ENCODE measurements around the gene CMTM6.
"Not testable (repeated sequence)": the region's sequence is repeated elsewhere in the genome, so short reads cannot be mapped to it uniquely, and the experiment has no call there.

Gene CMTM6

DNA sequence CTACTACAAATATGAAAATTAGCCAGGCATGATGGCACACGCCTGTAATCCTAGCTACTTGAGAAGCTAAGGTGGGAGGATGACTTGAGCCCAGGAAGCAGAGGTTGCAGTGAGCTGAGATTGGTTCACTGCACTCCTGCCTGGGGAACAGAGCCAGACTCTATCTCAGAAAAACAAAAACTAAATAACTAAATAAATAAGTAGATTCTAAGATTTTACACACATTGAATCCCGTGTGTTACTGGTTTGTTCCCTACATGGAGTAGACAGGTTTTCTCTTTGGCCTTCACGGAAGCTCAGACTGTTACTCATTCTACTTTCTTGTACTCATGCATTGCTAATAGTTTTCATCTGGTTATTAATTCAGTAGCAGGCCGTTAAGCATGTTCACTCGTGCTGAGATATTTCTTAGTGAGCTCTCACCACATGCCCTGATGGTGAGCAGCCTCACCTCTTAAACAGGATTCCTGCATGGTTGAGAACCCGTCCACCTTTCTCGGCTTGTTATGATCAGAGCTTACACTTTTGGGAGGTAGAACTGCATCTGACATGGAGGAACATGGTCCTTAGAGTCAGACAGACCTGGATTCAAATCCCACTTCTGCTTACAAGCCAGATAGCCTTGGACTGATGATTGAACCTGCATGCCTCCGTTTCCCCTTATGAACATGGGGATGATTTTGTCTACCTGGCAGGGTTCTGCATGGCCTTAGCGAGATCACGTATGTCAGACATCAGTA, 61.9 kb downstream of the CMTM6 start:
- DNase-seq: no peak

DNA sequence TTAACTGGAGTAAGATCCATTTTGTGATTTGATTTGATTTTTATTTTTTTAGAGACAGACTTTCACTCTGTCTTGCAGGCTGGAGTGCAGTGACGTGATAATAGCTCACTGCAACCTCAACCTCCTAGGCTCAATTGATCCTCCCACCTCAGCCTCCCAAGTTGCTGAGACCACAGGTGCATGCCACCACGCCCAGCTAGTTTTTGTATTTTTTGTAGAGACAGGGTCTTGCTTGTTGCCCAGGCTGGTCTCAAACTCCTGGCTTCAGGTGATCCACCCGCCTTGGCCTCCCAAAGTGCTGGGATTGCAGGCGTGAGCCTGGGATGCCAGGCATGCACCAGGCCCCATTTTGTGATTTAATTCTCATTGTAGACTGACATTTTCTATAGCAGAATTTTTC, 63.2 kb downstream of the CMTM6 start:
- DNase-seq: not testable (repeated sequence)

DNA sequence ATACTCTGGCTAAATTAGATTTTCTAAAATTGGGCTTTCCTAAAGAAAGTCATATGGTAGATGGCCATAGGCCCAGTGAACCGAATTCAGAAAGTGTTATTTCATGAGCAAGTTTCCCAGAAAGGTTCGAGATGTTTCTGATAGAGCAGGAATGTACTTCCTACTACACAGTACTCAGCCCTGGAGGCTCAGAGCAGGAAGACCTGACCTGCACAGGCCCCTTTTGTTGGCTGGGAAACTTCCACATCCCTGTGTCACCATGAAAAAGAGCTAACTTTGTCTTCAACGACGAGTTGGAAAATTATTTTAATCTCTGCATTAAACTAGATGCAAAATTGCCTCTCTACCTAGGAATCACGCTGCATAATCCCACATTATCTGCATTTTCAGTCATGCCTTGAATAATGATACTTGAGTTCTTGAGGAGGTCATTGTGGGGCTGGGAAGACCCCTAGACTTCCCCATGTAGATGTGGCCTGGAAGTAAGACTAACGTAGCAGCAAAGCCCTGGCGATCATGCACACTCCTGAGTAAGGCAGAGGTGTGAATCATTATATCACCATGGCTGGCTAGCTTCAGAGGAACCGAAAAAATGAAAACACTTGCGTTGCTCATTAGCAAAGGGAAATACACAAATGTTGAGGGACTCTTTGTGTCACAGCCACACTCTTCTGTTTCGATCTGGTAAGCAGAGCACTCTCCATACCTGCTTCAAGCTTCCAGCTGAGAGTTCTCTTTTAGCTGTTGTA, 63.9 kb downstream of the CMTM6 start:
- no peak for DNase-seq

DNA sequence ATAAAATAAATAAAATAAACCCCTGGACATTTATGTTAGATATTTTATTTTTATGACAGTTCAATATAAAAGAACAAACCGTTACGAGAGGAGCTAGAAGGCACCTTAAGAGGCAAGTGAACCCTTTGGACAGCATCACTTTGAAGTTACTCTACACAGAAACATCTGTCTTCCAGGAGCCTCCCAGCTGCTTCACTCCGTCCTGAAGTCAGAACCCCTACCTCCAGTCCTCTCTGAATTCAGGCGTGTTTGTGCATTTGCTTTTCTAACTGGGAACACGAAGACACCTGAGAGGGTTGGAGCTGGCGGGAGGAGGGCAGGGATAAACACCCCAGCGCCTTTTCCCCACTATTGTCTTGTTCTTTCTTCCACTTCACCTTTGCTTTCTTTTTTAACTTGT, 64.8 kb downstream of the CMTM6 start:
- no peak for DNase-seq

DNA sequence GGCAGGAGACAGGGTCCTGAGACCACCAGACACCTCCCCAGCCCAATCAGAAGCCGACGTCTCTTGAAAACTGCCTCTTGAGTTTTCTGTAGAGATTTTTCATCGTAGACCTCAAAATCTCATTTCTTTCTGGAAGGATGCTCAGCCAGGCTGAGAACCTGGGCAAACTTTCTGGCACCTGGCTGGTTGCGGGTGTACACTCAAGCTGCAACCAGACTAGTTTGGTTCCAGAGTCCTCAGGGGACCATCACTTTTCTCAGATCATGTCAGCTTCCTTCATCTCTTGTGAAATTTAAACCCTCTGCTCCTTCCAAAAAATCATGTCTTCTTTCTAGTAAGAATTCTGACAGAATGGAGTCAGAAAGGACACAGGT, 65.8 kb downstream of the CMTM6 start:
- DNase-seq: no peak

DNA sequence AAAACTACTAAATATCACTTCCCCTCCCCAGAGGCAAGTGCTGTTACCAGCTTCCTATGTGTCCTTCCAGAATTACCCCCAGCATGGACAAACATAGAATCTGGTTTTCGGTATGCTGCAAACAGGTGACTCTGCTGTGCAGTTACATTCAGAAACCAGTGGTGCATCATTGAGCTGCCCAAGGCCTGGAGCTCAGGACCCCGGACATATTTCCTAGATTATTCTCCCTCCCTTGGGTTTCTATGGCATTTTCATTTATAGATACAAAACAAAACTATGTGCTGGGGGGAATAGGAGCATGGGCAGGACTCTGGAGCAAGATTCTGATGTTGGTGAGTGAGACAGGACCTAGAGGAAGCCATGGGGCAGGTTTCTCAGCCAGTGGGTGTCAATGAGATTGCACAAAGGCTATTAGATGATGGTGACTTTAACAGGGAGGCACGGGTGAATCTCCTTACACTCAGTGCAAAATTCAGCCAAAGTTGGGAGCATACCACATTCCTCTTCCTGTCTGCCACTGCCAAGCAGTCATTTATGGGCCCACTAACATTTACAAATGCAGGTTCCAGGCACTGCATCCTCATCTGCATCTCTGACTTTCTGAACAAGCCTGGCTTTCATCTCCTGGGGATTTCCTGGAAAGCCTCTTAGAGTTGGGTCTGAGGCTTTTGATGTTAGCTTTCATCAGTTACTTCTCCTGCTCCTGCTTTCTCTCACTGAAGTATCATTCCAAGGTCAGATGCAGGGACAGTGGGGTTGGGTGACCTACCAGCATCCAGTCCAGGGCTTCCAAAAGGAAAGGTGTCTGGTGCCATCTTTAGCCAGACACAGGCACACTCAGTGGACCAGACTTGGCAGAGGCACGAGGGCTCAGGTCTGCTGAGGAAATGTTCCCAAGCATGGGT, 66.5 kb downstream of the CMTM6 start:
- DNase-seq: no peak

DNA sequence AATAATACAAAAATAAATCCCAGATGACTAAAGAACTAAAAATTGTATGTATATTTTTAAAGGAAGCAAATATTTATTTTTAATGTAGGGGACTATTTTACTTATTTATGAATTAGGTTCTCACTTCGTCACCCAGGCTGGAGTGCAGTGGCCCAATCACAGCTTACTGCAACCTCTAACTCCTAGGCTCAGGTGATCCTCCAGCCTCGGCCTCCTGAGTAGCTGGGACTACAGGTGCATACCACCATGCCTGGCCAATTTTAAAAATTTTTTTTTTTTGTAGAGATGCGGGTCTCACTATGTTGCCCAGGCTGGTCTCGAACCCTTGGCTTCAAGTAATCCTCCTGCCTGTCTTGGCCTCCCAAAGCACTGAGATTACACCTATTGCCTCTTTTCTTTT, 68.4 kb downstream of the CMTM6 start:
- no peak for DNase-seq

DNA sequence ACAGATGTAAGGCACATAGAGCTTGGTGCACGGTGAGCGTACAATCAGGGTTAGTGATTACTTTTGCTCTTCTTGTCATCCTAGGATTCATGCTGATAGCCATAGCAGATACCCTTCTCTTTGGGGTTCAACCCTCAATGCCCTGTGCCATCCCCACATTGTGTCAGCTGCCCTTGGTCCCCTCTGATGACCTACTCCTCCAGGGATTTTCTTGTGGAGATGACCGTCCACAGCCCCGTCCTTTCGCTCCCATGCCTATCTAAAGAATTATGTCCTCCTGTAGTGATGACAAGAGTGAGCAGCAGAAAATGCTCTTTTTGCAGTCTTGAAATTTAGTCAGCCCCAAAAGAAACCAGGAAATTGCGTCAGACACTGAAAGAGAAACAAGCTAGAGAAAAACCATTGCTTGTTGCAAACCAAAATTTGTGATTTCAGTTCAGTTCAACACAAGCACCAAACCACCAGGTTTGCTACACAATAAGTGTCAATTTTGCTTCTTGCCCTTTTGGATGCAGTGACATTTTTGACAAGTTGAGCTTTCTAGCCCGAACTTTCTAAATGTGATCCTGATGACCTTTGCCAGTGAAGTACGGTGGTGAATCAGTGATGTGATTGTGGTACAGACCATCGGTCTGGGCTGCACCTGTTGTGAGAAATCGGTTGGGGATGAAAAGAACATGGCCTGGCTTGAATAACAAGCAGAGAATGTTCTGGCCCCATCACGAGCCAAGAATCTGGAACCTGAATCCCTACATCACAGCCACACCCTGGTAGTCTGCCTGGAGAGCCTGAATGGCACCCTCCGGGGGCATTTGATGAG, 69.7 kb downstream of the CMTM6 start:
- DNase-seq: no peak

DNA sequence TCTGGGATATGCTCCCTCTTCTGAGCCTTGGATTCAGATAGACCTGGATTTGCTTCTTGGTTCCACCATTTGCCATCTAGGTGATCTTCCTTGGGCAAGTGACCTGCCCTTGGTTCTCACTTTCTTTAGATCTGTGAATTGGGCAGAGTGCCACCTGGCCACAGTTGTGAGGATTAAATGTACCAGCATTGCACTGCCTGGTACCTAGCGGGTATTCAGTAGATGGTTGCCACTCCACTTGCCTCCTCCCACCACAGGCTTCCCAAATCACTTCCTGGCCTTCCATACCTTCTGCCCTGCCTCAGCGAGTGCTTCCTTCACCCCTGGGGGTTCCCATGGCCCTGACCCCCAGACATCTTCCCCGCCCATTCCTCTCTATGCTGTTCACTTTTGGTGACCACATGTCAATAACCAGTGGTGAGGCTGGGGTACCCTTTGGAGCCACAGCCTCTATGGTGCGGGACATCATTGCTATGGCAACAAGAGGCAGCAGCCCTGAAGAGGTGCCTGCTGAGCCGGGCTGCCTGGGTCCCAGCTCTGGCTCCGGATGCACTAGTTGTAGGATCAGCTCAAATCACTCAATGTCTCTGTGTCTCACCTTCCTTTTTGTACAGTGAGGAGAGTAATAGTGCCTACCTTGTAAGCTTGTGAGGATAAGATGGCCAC, 70.5 kb downstream of the CMTM6 start:
- no peak for DNase-seq

DNA sequence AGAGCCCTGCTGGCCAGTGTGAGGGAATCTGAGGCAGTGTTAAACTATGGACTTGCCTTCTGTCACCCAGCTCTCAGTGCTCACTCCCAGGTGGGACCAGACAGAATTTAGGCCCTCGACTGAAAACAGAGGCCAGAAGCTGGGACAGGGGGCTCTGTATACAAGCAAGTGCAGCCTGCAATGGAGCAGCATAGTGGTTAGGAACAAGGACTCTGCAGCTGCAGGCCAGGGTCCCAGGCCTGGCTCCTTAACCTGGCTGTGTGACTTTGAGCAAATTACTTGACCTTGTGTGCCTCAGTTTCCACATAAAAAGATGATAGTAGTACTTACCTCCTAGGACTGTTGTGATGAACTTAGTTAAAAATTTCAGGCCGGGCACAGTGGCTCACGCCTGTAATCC, 71.2 kb downstream of the CMTM6 start:
- DNase-seq: no peak

Data from NCI-H82 (cell line).